Stimulated activated CD8-positive, alpha-beta memory T cell treated with anti-CD3 and anti-CD28 coated beads, Interleukin-7, amount 100 ng/mL, for 48 hours (primary cell): Measurements from ENCODE around the gene TSEN54.

ENCODE experiments used
- DNase-seq, 2 donors: peaks; one replicate each; pipeline ENCODE4 v3.0.0-alpha.2; 2020; ENCODE audit warnings: low read depth in 1 of 2; ENCODE audit errors: extremely low read depth in 1 of 2

Gene TSEN54

DNA sequence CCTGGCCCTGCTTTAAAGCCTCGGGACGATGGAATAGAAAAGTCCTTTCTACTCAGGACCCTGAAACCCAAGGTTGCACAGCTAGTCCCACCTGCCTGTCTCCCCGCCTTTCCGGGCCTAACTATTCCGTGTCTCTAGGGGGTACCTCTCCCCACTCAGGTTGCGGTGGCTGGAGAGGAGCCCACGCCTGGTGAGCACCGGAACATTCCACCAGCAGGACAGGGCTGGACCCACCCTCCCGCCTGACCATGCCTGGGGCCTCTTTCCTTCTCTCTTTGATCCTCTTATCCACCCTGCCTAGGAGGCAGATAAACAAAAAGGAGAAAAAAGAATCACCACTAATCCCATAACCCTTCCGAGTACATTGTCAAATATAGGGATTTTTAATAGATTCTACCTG, 20.0 kb downstream of the TSEN54 start:
- no peak for DNase-seq

- DNase-seq = no peak
These were observed 23.8 kb downstream of the TSEN54 start for GRCh38 chr17:75539967-75540729.

DNA sequence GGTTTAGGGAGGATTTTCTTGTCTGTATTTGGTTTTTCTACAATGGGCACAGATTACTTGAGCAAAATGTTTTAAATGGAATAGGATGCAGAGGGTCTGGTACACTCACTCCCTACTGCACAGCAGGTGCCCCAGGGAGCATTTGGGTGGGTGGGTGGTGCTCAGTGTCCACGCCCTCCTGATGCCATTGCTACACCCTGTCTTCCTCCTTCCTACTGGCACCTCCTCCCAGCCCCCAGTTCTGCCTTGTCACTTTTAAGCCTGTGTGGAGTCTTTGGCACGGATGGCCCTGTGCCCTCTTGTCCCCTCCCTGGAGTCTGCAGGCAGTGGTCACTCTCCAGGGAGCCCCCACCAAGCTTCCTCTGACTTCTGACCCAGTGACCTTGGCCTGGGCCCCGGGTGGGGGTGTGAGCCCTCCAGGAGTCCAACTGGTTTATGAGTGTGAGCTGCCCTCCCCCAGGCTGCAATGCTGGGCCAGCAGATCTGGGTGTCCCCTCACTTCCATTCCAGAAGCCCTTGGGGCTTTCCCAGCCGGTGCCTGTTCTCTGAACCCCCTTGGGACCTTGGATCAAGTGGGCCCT, 24.7 kb downstream of the TSEN54 start:
- no peak for DNase-seq

GRCh38 chr17:75542229-75542628, 25.9 kb downstream of the TSEN54 start:
- DNase-seq = no peak

DNA sequence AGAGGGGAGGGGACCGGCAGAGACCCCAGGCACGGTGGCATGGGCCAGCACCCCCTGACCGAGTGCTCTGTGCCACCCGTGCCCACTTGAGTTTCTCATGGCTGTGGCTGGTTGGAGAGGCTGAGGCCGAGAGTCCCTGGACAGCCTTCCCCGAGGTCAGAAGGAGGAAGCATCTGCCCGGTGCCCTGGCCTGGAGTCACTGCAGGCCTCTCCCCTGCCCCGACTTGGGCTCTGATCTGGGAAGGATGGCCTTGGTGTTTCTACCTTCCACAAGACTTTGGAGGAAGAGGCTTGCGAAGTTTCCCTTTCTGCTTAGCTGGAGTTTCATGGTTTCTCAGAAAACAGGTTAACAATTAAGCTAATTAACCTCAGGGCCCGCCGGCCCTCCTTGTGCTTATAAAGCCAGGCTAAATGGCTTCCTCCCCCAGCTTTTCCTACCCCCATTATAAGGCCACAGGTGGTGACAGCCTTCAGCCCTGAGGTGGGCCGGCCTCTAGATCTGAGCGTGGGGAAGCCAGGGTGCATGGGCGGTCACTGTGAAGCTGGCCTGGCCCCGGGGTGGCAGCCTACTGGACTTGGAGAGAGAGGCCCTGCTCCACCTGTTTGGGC, 26.5 kb downstream of the TSEN54 start:
- no peak for DNase-seq

DNA sequence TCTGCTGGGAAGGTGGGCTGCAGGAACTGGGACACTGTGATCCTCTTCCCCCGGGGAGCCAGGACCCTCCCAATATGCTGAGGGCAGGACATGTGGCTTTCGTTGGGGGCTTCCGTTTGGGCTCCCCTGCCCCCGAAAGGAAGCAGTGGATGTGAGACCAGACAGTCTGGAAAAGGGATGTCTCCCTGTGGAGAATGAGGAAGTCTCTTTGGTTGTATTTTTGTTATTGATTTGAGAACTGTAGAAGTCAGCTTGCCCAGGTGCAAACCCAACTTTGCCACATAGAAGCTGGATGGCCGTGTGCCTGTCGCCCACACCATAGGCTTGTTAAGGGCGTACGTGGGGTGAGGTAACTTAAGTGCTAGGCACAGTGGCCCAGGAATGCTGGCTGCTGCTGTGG, 27.9 kb downstream of the TSEN54 start:
- DNase-seq = no peak

- DNase-seq = no peak
These were observed 29.9 kb downstream of the TSEN54 start for GRCh38 chr17:75546181-75546580.

DNA sequence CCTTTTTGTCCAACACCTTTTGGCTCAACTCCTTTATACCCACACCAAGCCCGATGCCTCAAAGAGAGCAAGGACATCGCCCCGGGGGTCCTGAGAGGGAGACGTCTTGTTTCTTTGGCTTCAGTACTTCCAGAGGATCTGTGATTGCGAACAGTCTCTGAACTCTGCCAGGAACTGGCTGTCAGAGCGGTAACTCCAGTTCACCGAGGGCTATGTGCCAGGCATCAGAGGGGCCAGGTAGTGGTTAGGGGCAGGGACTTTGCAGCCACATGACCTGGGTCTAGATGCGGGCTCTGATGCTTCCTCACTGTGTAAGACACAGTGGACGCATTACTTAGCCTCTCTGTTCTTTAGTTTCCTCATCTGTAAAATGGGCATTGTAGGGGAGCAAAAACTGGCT, 30.8 kb downstream of the TSEN54 start:
- DNase-seq = no peak

- no peak for DNase-seq
These were observed 32.5 kb downstream of the TSEN54 start for GRCh38 chr17:75548813-75549212.

DNA sequence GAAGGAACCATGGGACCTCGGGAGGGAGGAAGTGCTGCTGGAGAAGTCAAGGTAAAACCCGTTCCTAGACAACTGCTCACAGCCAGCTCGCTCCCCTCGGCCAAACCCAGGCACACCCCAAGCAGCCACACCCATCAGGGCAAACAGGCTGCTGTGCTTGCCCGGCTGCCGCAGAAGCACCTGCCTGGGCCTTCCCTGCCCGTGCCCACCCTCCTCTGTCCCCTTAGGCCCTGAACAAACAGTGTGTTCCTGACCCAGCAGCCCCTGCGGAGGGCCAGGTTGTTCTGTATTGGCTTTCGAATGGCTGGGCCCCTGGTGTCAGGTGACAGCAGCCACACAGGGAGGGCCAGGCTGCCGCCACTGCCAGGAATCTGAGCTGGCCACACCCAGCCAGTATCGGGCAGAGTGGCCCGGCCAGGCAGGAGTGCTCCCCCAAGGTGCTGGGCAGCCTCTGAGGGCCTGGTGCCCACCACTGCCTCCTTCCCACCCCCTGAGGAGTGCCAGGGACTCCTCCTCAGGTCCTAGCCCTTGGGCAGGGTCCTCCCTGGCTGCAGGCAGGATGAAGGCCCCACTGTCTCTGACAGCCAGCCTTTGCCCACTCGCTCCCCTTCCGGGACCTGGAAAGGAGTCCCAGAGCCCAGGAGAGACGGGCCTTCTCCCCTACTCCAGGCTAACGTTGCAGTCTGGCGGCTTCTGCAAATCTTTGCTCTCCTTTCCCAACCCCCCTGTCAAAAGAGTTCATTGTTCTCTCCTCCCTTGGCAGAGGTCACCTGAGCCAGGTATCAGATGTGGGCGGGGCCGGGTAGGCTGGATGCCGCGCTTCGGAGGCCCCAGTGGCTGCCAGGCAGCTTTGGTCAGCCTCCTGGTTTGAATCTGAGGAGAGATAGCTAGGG, 33.2 kb downstream of the TSEN54 start:
- DNase-seq = no peak

GRCh38 chr17:75550139-75550465, 33.8 kb downstream of the TSEN54 start:
- DNase-seq = no peak

- no peak for DNase-seq
These were observed 34.9 kb downstream of the TSEN54 start for GRCh38 chr17:75551266-75551665.

GRCh38 chr17:75552425-75553294, 36.3 kb downstream of the TSEN54 start:
- DNase-seq = no peak

DNA sequence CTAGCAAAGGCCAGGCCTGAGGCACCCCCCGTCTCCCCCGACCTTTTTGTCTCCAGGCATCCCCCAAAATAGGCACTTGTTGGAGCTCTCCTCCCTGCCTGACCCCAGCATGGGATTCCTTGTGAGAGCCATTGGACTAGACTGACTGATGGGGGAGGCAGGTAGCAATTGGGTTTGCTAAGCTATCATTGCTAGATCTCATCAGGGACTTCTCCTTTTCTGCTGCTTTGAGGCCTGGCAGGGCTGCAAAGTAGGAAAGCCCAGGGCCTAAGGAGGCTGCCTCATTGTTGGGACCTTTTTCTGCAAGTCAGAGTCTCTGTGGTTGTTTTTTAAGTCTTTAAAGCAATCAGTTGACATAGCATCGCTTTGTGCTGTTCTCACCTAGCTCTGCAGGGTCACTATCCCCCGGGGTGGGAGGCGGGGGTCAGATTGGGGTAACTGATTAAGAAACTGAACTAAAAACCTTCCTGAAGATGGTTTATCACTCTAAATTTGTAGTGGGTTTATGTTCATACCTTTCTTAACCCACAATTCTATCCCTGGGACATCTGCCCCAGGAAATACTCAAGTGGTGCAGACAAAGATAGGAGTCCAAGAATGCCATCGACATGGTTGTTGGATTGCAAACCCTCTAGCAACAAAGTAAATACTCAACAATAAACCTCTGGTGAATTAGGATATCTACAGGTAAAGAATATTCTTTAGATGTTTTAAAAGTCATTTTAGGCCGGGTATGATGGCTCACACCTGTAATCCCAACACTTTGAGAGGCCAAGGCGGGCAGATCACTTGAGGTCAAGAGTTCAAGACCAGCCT, 37.2 kb downstream of the TSEN54 start:
- no peak for DNase-seq

DNA sequence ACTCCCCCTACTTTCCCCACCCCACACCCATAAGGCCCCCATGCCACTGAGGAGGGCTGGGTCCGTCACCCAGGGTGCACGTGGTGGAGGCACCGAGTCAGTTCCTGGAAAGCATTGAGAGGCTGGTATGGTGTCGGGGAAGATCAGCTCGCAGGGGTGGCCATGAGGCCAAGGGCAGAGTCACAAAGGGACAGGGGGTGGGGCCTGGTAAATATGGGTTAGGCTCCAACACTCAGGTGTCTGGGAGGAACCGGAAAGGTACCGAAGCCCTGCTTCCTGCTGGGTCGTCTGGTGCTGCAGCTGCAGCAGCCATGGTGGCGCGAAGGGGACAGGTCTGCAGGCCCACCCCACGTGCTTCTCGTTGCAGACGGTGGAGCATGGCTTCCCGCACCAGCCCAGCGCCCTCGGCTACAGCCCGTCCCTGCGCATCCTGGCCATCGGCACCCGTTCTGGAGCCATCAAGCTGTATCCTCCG, 39.4 kb downstream of the TSEN54 start:
- no peak for DNase-seq

GRCh38 chr17:75557075-75557851, 40.9 kb downstream of the TSEN54 start:
- DNase-seq = no peak

- DNase-seq = no peak
These were observed 41.7 kb downstream of the TSEN54 start for GRCh38 chr17:75557852-75558665.
